K562 (cell line): ENCODE data around the gene NCOA3.

ENCODE experiments used
- CHD1 ChIP-seq: fragments of 200-600 bp; sonication (generic); IDR thresholded peaks from one replicate; pipeline ENCODE4 v1.6.1; 2012; ENCODE audit warnings: mild to moderate bottlenecking, moderate library complexity, low read length, inconsistent platforms
- ESRRA ChIP-seq: fragments of 450-650 bp; IDR thresholded peaks from 2 replicates; pipeline ENCODE4 v1.6.1; 2014; ENCODE audit warnings: low read depth, mild to moderate bottlenecking, moderate library complexity, borderline replicate concordance
- KLF10 ChIP-seq: fragments of 250-450 bp; sonication (Bioruptor Pico); IDR thresholded peaks from 2 replicates; pipeline ENCODE4 v1.6.1; 2021; ENCODE audit warnings: matching md5 sums
- NR3C1 ChIP-seq: sonication (generic); formaldehyde crosslinking; IDR thresholded peaks from 2 replicates; pipeline ENCODE4 v1.8.1; 2022; ENCODE audit warnings: missing genetic modification reagents
- PHB2 ChIP-seq: fragments of 450-650 bp; IDR thresholded peaks from 2 replicates; pipeline ENCODE4 v1.6.1; 2017; ENCODE audit warnings: low read depth
- RAD21 ChIP-seq, 2 experiments: fragments of 250-450 bp in 1 of 2; fragments of 450-650 bp in 1 of 2; sonication (Bioruptor Pico) in 1 of 2; formaldehyde crosslinking in 1 of 2; IDR thresholded peaks in 1 of 2; conservative IDR thresholded peaks in 1 of 2; 2 replicates each; pipeline versions ENCODE4 v1.4.0 to v1.8.0; 2020 to 2022; ENCODE audit warnings: mild to moderate bottlenecking in 2 of 2, moderate library complexity in 1 of 2
- RB1 ChIP-seq: fragments of 450-650 bp; IDR thresholded peaks from 2 replicates; pipeline ENCODE4 v1.6.1; 2017; ENCODE audit warnings: low read depth, mild to moderate bottlenecking
- RBBP5 ChIP-seq: fragments of 200-600 bp; sonication (generic); IDR thresholded peaks from 2 replicates; pipeline ENCODE4 v1.6.1; 2012; ENCODE audit warnings: borderline replicate concordance, mild to moderate bottlenecking, low read length, control low read depth, inconsistent platforms; ENCODE audit not compliant: insufficient read depth, poor library complexity, severe bottlenecking
- TF ChIP-seq, protein P1 (sequence below): fragments of 200-400 bp; formaldehyde crosslinking; IDR thresholded peaks from 2 replicates; pipeline ENCODE4 v1.6.1; 2017; ENCODE audit warnings: mild to moderate bottlenecking, low read depth, low read length, moderate library complexity
- TF ChIP-seq, protein P2 (sequence below): fragments of 450-650 bp; conservative IDR thresholded peaks from 2 replicates; pipeline ENCODE4 v1.6.1; 2016; ENCODE audit warnings: missing genetic modification characterization, low read depth, mild to moderate bottlenecking, missing compliant biosample characterization, moderate library complexity
- TF ChIP-seq, protein P3 (sequence below): sonication (generic); formaldehyde crosslinking; IDR thresholded peaks from 2 replicates; pipeline ENCODE4 v1.9.0; 2022; ENCODE audit warnings: mild to moderate bottlenecking, missing genetic modification reagents
- TF ChIP-seq, protein P4 (sequence below): fragments of 250-450 bp; sonication (Bioruptor Pico); IDR thresholded peaks from 2 replicates; pipeline ENCODE4 v1.5.0; 2022; ENCODE audit warnings: mild to moderate bottlenecking
- TF ChIP-seq, protein P5 (sequence below): IDR thresholded peaks from 3 replicates; pipeline ENCODE4 v1.6.1; 2011; ENCODE audit warnings: borderline replicate concordance, mild to moderate bottlenecking; ENCODE audit not compliant: insufficient read length, insufficient read depth

DNA sequence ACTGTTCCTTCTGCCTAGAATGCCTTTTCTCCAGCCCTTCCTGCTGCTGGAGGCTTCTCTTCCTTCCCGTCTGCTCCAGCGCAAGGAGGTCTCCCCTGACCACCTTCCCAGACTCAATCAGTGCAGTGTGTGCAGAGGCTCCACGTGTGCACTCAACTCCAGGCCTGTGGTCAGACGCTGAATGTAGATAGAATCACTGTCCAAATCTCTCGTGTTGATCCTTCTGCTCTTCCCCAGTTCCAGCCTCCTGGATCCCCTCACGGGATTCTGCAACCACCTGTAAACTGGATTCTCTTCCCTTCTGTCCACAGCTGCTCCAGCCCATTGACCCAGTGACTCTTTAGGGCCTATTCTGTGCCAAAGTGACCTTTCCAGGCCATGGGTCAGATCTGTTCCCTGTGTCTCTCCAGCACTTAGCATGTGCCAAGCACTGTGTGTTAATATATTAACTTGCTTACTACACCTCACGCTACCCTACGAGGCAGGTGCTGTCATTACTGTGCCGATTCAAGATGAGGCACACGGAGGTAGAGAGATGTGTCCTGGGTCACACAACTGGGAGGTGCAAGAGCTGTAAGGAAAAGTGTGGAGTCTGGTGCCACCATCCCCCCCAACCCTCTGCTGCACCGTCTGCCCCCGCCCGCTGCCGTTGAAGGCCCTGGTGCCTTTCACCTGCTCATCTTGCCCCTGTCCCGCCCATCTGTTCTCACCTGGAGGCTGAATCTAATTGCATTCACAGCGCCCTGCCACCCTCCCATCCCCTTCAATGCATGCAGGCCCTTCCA, 171.4 kb downstream of the NCOA3 start:
- TF ChIP-seq RAD21 (CRISPR knock-in tag; conservative IDR thresholded peaks at IDR 0.05 in 1 of 2, IDR thresholded peaks at IDR 0.05 in 1 of 2) (no peak), RBBP5 (no peak), RB1 (no peak), KLF10 (no peak), ESRRA (no peak), CHD1 (no peak), NR3C1 (CRISPR knock-in tag) (no peak), PHB2 (no peak)
- TF ChIP-seq, protein P1, sequence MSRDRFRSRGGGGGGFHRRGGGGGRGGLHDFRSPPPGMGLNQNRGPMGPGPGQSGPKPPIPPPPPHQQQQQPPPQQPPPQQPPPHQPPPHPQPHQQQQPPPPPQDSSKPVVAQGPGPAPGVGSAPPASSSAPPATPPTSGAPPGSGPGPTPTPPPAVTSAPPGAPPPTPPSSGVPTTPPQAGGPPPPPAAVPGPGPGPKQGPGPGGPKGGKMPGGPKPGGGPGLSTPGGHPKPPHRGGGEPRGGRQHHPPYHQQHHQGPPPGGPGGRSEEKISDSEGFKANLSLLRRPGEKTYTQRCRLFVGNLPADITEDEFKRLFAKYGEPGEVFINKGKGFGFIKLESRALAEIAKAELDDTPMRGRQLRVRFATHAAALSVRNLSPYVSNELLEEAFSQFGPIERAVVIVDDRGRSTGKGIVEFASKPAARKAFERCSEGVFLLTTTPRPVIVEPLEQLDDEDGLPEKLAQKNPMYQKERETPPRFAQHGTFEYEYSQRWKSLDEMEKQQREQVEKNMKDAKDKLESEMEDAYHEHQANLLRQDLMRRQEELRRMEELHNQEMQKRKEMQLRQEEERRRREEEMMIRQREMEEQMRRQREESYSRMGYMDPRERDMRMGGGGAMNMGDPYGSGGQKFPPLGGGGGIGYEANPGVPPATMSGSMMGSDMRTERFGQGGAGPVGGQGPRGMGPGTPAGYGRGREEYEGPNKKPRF, result no peak
- TF ChIP-seq, protein P2, sequence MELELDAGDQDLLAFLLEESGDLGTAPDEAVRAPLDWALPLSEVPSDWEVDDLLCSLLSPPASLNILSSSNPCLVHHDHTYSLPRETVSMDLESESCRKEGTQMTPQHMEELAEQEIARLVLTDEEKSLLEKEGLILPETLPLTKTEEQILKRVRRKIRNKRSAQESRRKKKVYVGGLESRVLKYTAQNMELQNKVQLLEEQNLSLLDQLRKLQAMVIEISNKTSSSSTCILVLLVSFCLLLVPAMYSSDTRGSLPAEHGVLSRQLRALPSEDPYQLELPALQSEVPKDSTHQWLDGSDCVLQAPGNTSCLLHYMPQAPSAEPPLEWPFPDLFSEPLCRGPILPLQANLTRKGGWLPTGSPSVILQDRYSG (tag), result no peak
- TF ChIP-seq, protein P3, sequence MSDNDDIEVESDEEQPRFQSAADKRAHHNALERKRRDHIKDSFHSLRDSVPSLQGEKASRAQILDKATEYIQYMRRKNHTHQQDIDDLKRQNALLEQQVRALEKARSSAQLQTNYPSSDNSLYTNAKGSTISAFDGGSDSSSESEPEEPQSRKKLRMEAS (CRISPR knock-in tag), result no peak
- TF ChIP-seq, protein P4, sequence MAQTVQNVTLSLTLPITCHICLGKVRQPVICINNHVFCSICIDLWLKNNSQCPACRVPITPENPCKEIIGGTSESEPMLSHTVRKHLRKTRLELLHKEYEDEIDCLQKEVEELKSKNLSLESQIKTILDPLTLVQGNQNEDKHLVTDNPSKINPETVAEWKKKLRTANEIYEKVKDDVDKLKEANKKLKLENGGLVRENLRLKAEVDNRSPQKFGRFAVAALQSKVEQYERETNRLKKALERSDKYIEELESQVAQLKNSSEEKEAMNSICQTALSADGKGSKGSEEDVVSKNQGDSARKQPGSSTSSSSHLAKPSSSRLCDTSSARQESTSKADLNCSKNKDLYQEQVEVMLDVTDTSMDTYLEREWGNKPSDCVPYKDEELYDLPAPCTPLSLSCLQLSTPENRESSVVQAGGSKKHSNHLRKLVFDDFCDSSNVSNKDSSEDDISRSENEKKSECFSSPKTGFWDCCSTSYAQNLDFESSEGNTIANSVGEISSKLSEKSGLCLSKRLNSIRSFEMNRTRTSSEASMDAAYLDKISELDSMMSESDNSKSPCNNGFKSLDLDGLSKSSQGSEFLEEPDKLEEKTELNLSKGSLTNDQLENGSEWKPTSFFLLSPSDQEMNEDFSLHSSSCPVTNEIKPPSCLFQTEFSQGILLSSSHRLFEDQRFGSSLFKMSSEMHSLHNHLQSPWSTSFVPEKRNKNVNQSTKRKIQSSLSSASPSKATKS (CRISPR knock-in tag), result no peak
- TF ChIP-seq, protein P5, sequence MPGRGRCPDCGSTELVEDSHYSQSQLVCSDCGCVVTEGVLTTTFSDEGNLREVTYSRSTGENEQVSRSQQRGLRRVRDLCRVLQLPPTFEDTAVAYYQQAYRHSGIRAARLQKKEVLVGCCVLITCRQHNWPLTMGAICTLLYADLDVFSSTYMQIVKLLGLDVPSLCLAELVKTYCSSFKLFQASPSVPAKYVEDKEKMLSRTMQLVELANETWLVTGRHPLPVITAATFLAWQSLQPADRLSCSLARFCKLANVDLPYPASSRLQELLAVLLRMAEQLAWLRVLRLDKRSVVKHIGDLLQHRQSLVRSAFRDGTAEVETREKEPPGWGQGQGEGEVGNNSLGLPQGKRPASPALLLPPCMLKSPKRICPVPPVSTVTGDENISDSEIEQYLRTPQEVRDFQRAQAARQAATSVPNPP, result no peak
